H4 (cell line): ENCODE results near the gene NFKBIE. TPM values are rescaled to one million over a fixed set of nuclear protein-coding genes. Genes with fewer than 3 reads are reported as not detected.
"Not testable (repeated sequence)": the region's sequence is repeated elsewhere in the genome, so short reads cannot be mapped to it uniquely, and the experiment has no call there.

Source experiments
- DNase-seq: peaks from one replicate; pipeline ENCODE4 v3.0.0-alpha.2; 2015; ENCODE audit warnings: low spot score
- total RNA-seq: library from RNA; depleted of rRNA; stranded (reverse); fragments of >200 nt; shearing (Covaris generic); gene quantifications from 2 replicates; pipeline ENCODE4 v1.2.3, GENCODE V29; 2014

The NFKBIE gene
- total RNA-seq, 1 experiment from 2014 or later = 12.4 TPM

- peak; percentile 80 for DNase-seq
Observed at GRCh38 chr6:44245912-44246662, 19.3 kb downstream of the NFKBIE start.

- DNase-seq = no peak
Observed at GRCh38 chr6:44245391-44245911, 19.9 kb downstream of the NFKBIE start.

GRCh38 chr6:44243345-44243744 is 22.0 kb downstream of the NFKBIE start:
- DNase-seq = no peak

GRCh38 chr6:44238687-44239350 is 26.5 kb downstream of the NFKBIE start:
- no peak for DNase-seq

- DNase-seq = peak; percentile 62
Observed at GRCh38 chr6:44237813-44238433, 27.4 kb downstream of the NFKBIE start.

GRCh38 chr6:44237021-44237812 is 28.1 kb downstream of the NFKBIE start:
- peak; percentile 100 for DNase-seq

- DNase-seq = no peak
Observed at GRCh38 chr6:44235891-44236516, 29.3 kb downstream of the NFKBIE start.

GRCh38 chr6:44235269-44235668 is 30.1 kb downstream of the NFKBIE start:
- no peak for DNase-seq

- peak; percentile 88 for DNase-seq
Observed at GRCh38 chr6:44234101-44235025, 31.0 kb downstream of the NFKBIE start.

GRCh38 chr6:44233567-44234100 is 31.7 kb downstream of the NFKBIE start:
- DNase-seq = no peak

GRCh38 chr6:44232676-44233566 is 32.4 kb downstream of the NFKBIE start:
- no peak for DNase-seq

- DNase-seq = not testable (repeated sequence)
Observed at GRCh38 chr6:44231426-44231825, 33.9 kb downstream of the NFKBIE start.

- no peak for DNase-seq
Observed at GRCh38 chr6:44230034-44230675, 35.2 kb downstream of the NFKBIE start.

- DNase-seq = no peak
Observed at GRCh38 chr6:44229376-44230033, 35.8 kb downstream of the NFKBIE start.

GRCh38 chr6:44228836-44229235 is 36.5 kb downstream of the NFKBIE start:
- no peak for DNase-seq

GRCh38 chr6:44228433-44228832 is 36.9 kb downstream of the NFKBIE start:
- DNase-seq = no peak

- DNase-seq = no peak
Observed at GRCh38 chr6:44228031-44228430, 37.3 kb downstream of the NFKBIE start.
